ENCODE data around the gene TOMM7.
"Not testable (repeated sequence)": the region's sequence is repeated elsewhere in the genome, so short reads cannot be mapped to it uniquely, and the experiment has no call there.

TOMM7 gene

DNA sequence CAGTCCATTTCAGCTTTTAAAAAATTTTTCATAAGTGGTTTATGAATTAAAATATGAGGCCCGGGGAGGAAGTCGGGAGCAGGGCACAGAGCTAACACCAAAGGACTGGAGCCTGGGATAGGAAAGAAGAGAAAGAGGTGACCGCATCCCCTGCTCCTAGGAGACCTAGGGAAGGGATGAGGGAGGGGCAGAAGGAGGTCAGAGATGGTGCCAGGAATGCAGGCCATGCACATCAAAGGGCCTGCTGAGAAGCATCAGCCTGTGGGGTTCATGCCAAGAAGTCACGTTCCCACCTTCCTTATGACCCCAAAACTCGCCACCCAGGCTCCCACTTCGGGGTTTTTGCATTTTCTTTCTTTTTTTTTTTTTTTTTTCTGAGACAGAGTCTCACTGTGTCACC, 14.7 kb upstream of the TOMM7 start:
- H3K4me1 ChIP-seq (ENCODE audit: control insufficient read depth in 1 of 2, insufficient read depth in 1 of 2, low read depth in 1 of 2, low read length in 1 of 2), result no peaks in the 10 kb centered on the region
- H3K27ac ChIP-seq, result no peak overlapping the region
- TF ChIP-seq, protein P1, sequence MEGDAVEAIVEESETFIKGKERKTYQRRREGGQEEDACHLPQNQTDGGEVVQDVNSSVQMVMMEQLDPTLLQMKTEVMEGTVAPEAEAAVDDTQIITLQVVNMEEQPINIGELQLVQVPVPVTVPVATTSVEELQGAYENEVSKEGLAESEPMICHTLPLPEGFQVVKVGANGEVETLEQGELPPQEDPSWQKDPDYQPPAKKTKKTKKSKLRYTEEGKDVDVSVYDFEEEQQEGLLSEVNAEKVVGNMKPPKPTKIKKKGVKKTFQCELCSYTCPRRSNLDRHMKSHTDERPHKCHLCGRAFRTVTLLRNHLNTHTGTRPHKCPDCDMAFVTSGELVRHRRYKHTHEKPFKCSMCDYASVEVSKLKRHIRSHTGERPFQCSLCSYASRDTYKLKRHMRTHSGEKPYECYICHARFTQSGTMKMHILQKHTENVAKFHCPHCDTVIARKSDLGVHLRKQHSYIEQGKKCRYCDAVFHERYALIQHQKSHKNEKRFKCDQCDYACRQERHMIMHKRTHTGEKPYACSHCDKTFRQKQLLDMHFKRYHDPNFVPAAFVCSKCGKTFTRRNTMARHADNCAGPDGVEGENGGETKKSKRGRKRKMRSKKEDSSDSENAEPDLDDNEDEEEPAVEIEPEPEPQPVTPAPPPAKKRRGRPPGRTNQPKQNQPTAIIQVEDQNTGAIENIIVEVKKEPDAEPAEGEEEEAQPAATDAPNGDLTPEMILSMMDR (IDR thresholded peaks at IDR 0.05), result no peak

DNA sequence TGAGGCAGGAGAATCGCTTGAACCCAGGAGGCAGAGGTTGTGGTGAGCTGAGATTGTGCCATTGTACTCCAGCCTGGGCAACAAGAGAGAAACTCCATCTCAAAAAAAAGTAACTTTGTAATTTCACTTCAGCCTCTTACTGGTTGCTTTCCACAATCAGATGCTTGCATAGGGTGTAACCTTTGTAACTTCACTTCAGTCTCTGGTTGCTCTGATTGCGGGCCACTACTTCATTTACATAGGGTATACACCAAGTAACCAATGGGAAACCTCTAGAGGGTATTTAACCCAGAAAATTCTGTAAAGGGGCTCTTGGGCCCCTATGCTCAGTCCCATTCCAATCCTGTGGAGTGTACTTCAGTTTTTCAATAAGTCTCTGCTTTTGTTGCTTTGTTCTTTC, 13.9 kb upstream of the TOMM7 start:
- H3K4me3 ChIP-seq (ENCODE audit: low read depth in 1 of 2, low read length in 1 of 2); H3K27ac ChIP-seq; H3K4me1 ChIP-seq (ENCODE audit: control insufficient read depth in 1 of 2, insufficient read depth in 1 of 2, low read depth in 1 of 2, low read length in 1 of 2); H3K27me3 ChIP-seq; H3K36me3 ChIP-seq; H3K9me3 ChIP-seq: not testable (repeated sequence)

More for the DNA sequence above, 14.7 kb upstream of the TOMM7 start:
- Histone ChIP-seq H3K9me3 (no peaks in the 10 kb centered on the region), H3K27me3 (no peaks in the 10 kb centered on the region), H3K4me3 (ENCODE audit: low read depth in 1 of 2, low read length in 1 of 2) (no peak overlapping the region), H3K36me3 (no peaks in the 10 kb centered on the region)

DNA sequence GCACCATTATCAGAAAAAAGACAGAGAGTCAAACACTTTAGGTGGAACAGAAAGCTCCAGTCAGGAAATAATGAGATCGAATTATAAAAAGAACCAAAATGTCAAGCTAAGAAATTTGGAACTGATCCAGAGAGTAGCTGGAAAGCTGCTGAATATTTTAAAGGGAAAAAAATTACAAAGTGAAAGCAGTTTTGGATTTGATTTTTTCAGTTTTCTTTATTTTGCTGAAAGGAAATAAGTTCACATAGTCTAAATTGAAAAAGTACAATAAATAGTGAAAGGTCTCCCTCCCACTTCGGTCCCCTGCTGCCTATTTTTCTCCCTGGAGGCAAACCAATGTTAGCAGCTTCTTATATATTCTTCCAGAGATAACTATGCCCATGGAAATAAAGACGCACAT, 11.3 kb upstream of the TOMM7 start:
- no peaks in the 10 kb centered on the region for H3K36me3 ChIP-seq
- H3K27me3 ChIP-seq, result no peaks in the 10 kb centered on the region
- H3K4me3 ChIP-seq (ENCODE audit: low read depth in 1 of 2, low read length in 1 of 2), result no peak overlapping the region
- H3K9me3 ChIP-seq, result no peaks in the 10 kb centered on the region
- no peak overlapping the region for H3K27ac ChIP-seq
- TF ChIP-seq, protein P1 (IDR thresholded peaks at IDR 0.05), result no peak
- no peaks in the 10 kb centered on the region for H3K4me1 ChIP-seq (ENCODE audit: control insufficient read depth in 1 of 2, insufficient read depth in 1 of 2, low read depth in 1 of 2, low read length in 1 of 2)

DNA sequence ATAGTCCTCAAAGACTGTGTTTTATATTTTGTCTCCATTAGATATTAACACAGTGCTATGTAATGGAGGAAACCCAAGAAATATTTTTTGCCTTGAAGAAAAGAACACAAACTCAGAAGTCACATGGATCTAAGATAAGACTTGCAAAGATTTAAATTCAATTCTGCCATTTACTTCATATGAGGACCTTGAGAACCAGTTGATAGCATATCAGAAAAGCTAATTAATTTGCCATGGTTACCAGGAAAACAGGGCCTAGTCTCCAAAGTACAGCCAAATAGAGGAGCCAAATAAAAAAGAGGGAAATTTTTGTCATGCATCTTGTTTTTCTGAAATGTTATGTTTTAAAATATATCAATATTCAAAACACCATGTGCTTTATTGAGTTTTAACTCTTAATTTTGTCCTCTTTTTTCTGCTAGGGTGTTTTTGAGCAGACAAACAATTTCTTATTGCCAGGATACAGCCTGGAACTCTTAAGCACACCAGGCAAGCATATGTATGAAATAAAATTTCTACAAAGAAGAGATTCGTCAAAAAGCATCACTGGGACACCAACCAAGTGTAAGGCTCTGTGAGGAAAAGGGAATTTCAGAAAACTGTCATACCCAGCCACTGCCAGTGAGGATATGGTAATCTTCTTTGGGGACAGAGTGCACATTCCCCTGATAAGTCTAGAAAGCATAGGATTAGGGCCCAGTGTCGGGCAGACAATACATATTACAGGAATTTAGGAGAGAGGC, 10.6 kb upstream of the TOMM7 start:
- no peak overlapping the region for H3K27ac ChIP-seq

DNA sequence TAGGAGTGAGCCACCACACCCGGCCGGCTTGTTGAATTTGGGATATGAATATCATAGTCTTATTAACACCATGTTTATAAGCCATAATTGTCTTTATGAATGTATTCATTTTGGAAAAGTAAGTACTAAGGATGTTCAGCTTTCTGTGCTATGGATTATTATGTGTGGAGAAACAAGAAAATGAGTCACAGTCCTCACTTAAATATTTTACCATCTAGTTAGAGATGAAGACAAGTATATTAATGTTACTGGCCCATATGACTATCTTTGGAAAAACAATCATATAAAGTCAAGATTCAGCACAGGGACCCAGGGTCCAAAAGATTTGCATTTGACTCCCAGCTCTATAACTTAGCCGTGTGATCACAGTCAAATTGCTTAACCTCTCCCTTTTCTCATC, 9.8 kb upstream of the TOMM7 start:
- H3K4me1 ChIP-seq (ENCODE audit: control insufficient read depth in 1 of 2, insufficient read depth in 1 of 2, low read depth in 1 of 2, low read length in 1 of 2), result no peaks in the 10 kb centered on the region
- TF ChIP-seq, protein P1 (IDR thresholded peaks at IDR 0.05), result no peak
- H3K36me3 ChIP-seq, result no peaks in the 10 kb centered on the region
- H3K9me3 ChIP-seq, result no peaks in the 10 kb centered on the region
- no peak overlapping the region for H3K27ac ChIP-seq
- no peak overlapping the region for H3K4me3 ChIP-seq (ENCODE audit: low read depth in 1 of 2, low read length in 1 of 2)
- H3K27me3 ChIP-seq, result peaks cover 5% of the 10 kb centered on the region

More for the DNA sequence above, 10.6 kb upstream of the TOMM7 start:
- no peak overlapping the region for H3K4me3 ChIP-seq (ENCODE audit: low read depth in 1 of 2, low read length in 1 of 2)
- H3K9me3 ChIP-seq, result no peaks in the 10 kb centered on the region
- TF ChIP-seq, protein P1 (IDR thresholded peaks at IDR 0.05), result no peak
- H3K27me3 ChIP-seq, result no peaks in the 10 kb centered on the region
- H3K36me3 ChIP-seq, result no peaks in the 10 kb centered on the region
- H3K4me1 ChIP-seq (ENCODE audit: control insufficient read depth in 1 of 2, insufficient read depth in 1 of 2, low read depth in 1 of 2, low read length in 1 of 2), result no peaks in the 10 kb centered on the region

DNA sequence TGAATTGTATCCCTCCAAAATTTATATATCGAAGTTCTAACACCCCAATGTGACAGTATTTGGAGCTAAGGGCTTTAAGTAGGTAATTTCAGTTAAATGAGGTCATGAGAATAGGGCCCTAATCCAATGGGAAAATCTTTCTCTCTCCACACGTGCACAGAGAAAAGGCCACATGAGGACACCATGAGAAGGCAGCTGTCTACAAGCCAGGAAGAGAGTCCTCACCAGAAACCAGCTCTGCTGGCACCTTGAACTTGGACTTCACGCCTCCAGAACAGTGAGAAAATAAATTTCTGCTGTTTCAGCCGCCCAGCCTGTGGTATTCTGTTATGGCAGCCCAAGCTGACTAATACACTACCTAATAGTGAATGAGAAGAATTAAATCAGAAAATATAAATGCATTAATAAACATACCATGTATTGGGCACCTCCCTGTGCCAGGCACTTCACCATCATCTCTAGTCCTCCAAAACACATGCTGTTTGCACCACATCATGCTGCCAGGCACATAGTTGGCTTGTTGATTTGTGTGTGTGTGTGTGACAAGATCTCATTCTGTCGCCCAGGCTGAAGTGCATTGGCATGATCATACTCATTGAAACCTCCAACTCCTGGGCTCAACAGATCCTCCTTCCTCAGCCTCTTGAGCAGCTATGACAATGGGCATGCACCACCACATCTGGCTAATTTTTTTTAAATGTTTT, 9.1 kb upstream of the TOMM7 start:
- H3K27ac ChIP-seq, result no peak overlapping the region
- H3K4me1 ChIP-seq (ENCODE audit: control insufficient read depth in 1 of 2, insufficient read depth in 1 of 2, low read depth in 1 of 2, low read length in 1 of 2), result no peaks in the 10 kb centered on the region
- no peak overlapping the region for H3K4me3 ChIP-seq (ENCODE audit: low read depth in 1 of 2, low read length in 1 of 2)
- no peaks in the 10 kb centered on the region for H3K36me3 ChIP-seq
- H3K27me3 ChIP-seq, result peaks cover 12% of the 10 kb centered on the region
- H3K9me3 ChIP-seq, result no peaks in the 10 kb centered on the region
- TF ChIP-seq, protein P1 (IDR thresholded peaks at IDR 0.05), result no peak

All from neutrophil (primary cell).